Endothelial cell of umbilical vein (primary cell): Measurements from ENCODE around the gene WDFY2. TPM values are rescaled to one million over a fixed set of nuclear protein-coding genes. Genes with fewer than 3 reads are reported as not detected.

Experiments used
- BruUV-seq: library from RNA; stranded (reverse); fragments of 400-500 nt; replicated peaks from 2 replicates; lab custom pipeline; 2021; lab: Mats Ljungman, UMichigan
- CTCF ChIA-PET: fragments of 300-600, 350-600 bp; sonication (Branson Sonifier 250); formaldehyde crosslinking; loops from one replicate; lab custom pipeline; 2021; ENCODE audit warnings: antibody characterized with exemption, inconsistent platforms; lab: Charles Lee
- POLR2A ChIA-PET: fragments of 300-600, 350-600 bp; sonication (Branson Sonifier 250); formaldehyde crosslinking; loops from one replicate; lab custom pipeline; 2021; ENCODE audit warnings: antibody characterized with exemption, inconsistent platforms; lab: Charles Lee
- DNase-seq: peaks from one replicate; pipeline ENCODE4 v3.0.0-alpha.2; 2011; ENCODE audit warnings: low read depth, low spot score
- FAIRE-seq: peaks from 2 replicates; lab custom pipeline; 2011; peaks lifted over from hg19 to GRCh38; lab: Jason Lieb, UNC
- H2AFZ ChIP-seq: 2 replicates; pipeline ENCODE4 v1.6.0; 2012; ENCODE audit warnings: low read depth, low read length, control low read depth, inconsistent platforms
- H3K27ac ChIP-seq: 2 replicates; pipeline ENCODE4 v1.5.1; 2011; ENCODE audit warnings: low read depth, mild to moderate bottlenecking, control low read depth, low read length, moderate library complexity; ENCODE audit not compliant: insufficient read depth
- H3K27me3 ChIP-seq, 2 experiments: 2 replicates each; pipeline versions ENCODE4 v1.6.0 to v1.6.1; 2011; ENCODE audit warnings: low read length in 2 of 2, mixed read lengths in 1 of 2; ENCODE audit not compliant: control insufficient read depth in 2 of 2, insufficient read depth in 2 of 2
- H3K36me3 ChIP-seq, 2 experiments: 2 replicates in 1 of 2; 3 replicates in 1 of 2; pipeline ENCODE4 v1.5.1; 2011; ENCODE audit warnings: low read length in 2 of 2, mild to moderate bottlenecking in 1 of 2, moderate library complexity in 1 of 2; ENCODE audit not compliant: control insufficient read depth in 2 of 2, insufficient read depth in 2 of 2; ENCODE audit errors: extremely low read depth in 1 of 2
- H3K4me1 ChIP-seq: 3 replicates; pipeline ENCODE4 v1.5.1; 2011; ENCODE audit warnings: mild to moderate bottlenecking, low read length; ENCODE audit not compliant: control insufficient read depth, insufficient read depth; ENCODE audit errors: extremely low read depth
- H3K4me2 ChIP-seq: 2 replicates; pipeline ENCODE4 v1.6.1; 2011; ENCODE audit warnings: low read length, control low read depth, mixed read lengths; ENCODE audit not compliant: insufficient read depth
- H3K4me3 ChIP-seq, 3 experiments: fragments of 200-600 bp in 1 of 3; sonication (generic), shearing (Covaris generic) in 1 of 3; replicated peaks in 1 of 3; 2 replicates each; pipeline ENCODE4 v1.5.1; 2011 to 2016; ENCODE audit warnings: control low read depth in 3 of 3, low read length in 3 of 3, mild to moderate bottlenecking in 2 of 3, inconsistent platforms in 1 of 3, low read depth in 1 of 3, moderate library complexity in 1 of 3; ENCODE audit not compliant: insufficient read depth in 1 of 3
- H3K79me2 ChIP-seq: 2 replicates; pipeline ENCODE4 v1.6.0; 2012; ENCODE audit warnings: low read length, inconsistent platforms; ENCODE audit not compliant: control insufficient read depth, insufficient read depth
- H3K9ac ChIP-seq: replicated peaks from 2 replicates; pipeline ENCODE3; 2011; ENCODE audit warnings: low read length, control low read depth; ENCODE audit not compliant: insufficient read depth; ENCODE audit errors: extremely low read depth
- H3K9me1 ChIP-seq: replicated peaks from 3 replicates; pipeline ENCODE4 v1.6.0; 2011; ENCODE audit warnings: mild to moderate bottlenecking, low read length; ENCODE audit not compliant: control insufficient read depth, insufficient read depth; ENCODE audit errors: extremely low read depth
- H3K9me3 ChIP-seq: replicated peaks from 2 replicates; pipeline ENCODE4 v1.5.1; 2012; ENCODE audit warnings: low read length, inconsistent platforms; ENCODE audit not compliant: control insufficient read depth, insufficient read depth
- H4K20me1 ChIP-seq: replicated peaks from 2 replicates; pipeline ENCODE3; 2011; ENCODE audit warnings: mild to moderate bottlenecking, low read length; ENCODE audit not compliant: control insufficient read depth, insufficient read depth; ENCODE audit errors: extremely low read depth
- EZH2 ChIP-seq: IDR thresholded peaks from 2 replicates; pipeline ENCODE4 v1.6.1; 2012; ENCODE audit warnings: borderline replicate concordance, low read depth, mild to moderate bottlenecking, moderate library complexity, low read length, inconsistent platforms; ENCODE audit not compliant: severe bottlenecking
- FOS ChIP-seq: IDR thresholded peaks from 2 replicates; pipeline ENCODE4 v1.6.1; 2011; ENCODE audit warnings: mild to moderate bottlenecking, low read length, moderate library complexity, borderline replicate concordance; ENCODE audit not compliant: insufficient read depth
- GATA2 ChIP-seq: IDR thresholded peaks from 2 replicates; pipeline ENCODE4 v1.7.0; 2011; ENCODE audit warnings: low read depth, mild to moderate bottlenecking, moderate library complexity, mixed read lengths, low read length; ENCODE audit not compliant: insufficient read length, insufficient read depth
- JUN ChIP-seq: IDR thresholded peaks from 2 replicates; pipeline ENCODE4 v1.6.1; 2011; ENCODE audit warnings: borderline replicate concordance, low read depth; ENCODE audit not compliant: insufficient read length, insufficient read depth
- MYC ChIP-seq: IDR thresholded peaks from one replicate; pipeline ENCODE4 v1.6.1; 2011; ENCODE audit warnings: mild to moderate bottlenecking, low read depth, low read length
- POLR2A ChIP-seq: IDR thresholded peaks from 2 replicates; pipeline ENCODE4 v1.6.1; 2012; ENCODE audit warnings: low read depth, mild to moderate bottlenecking, control low read depth, low read length
- POLR2AphosphoS5 ChIP-seq: IDR thresholded peaks from 2 replicates; pipeline ENCODE4 v1.6.1; 2012; ENCODE audit warnings: low read depth, mild to moderate bottlenecking, control low read depth, low read length, moderate library complexity; ENCODE audit not compliant: insufficient read depth
- dilution Hi-C: fragments of 300-500 bp; cut with MboI; formaldehyde crosslinking; loops from one replicate; pipeline ENCODE4 v1.15.0; 2019; ENCODE audit warnings: low sequenced_read_pairs; ENCODE audit not compliant: extremely low pct_ligation_motif_present
- intact Hi-C: fragments of 100-400 bp; cut with micrococcal nuclease; formaldehyde crosslinking; loops from one replicate; pipeline ENCODE4 v1.10.0; 2022
- polyA plus RNA-seq, 4 experiments: library from polyadenylated mRNA; depleted of rRNA in 3 of 4; stranded (reverse) in 3 of 4; unstranded in 1 of 4; fragments of >200 nt; gene quantifications; 2 replicates each; pipeline versions ENCODE4 v1.2.1 to v1.2.3, GENCODE V29; 2011 to 2012; ENCODE audit warnings: missing spikeins in 1 of 4
- total RNA-seq: library from RNA; stranded (reverse); gene quantifications from 2 replicates; pipeline ENCODE4 v1.2.3, GENCODE V29; 2021
- TF ChIP-seq, protein P1 (sequence below): IDR thresholded peaks from 2 replicates; pipeline ENCODE4 v1.6.1; 2011; ENCODE audit not compliant: insufficient read depth, insufficient read length
- TF ChIP-seq, protein P2 (sequence below), 2 donors: IDR thresholded peaks; 1 replicate in 1 of 2; 2 replicates in 1 of 2; pipeline ENCODE4 v1.5.1; 2011; ENCODE audit warnings: low read length in 2 of 2, mild to moderate bottlenecking in 2 of 2, moderate library complexity in 2 of 2, control low read depth in 1 of 2, inconsistent platforms in 1 of 2, low read depth in 1 of 2; ENCODE audit not compliant: insufficient read depth in 1 of 2; ENCODE audit errors: extremely low read depth in 1 of 2

Gene WDFY2
- total and polyA plus RNA-seq, 2 donors (not counting 3 experiments of a cell fraction or from before 2014, with no cell fraction given), result 2.1 to 5.5 TPM

DNA sequence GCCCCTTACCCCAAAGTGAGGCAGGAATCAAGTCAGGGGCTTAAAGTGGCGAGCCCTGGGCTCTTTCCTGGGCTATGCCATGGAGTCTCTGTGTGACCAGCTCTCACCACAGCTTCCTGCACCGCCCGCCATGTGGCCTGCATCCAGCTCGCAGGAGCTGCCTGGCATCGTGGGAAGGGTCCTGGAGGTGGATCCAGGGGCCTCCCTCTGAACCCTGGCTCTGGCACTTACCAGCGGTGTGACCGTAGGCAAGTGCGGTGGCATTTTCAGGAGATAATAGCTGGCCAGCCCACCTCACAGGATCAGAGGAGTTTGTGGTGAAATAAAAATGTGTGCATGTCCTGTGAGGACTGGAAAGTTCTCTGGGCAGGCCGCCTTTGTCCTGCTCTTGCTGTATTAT, 193.7 kb downstream of the WDFY2 start:
- Histone ChIP-seq H3K27me3 (peaks cover 0 to 2% of the 10 kb centered on the region in 2 experiments), H3K9ac (no peak overlapping the region), H3K9me3 (no peaks in the 10 kb centered on the region), H3K4me2 (no peak overlapping the region), H2AFZ (no peak overlapping the region), H3K9me1 (no peaks in the 10 kb centered on the region), H4K20me1 (no peaks in the 10 kb centered on the region), H3K4me3 (no peak overlapping the region), H3K27ac (no peak overlapping the region), H3K79me2 (no peaks in the 10 kb centered on the region), H3K4me1 (no peaks in the 10 kb centered on the region), H3K36me3 (no peaks in the 10 kb centered on the region)
- DNase-seq, result no peak
- no TSS peak for BruUV-seq
- ChIA-PET CTCF (no interaction called here), POLR2A (no interaction called here)
- dilution Hi-C loops (no loop called here), intact Hi-C loops (no loop called here)
- FAIRE-seq, result no peak
- TF ChIP-seq POLR2AphosphoS5 (no peak), MYC (no peak), POLR2A (no peak), JUN (no peak), FOS (no peak), EZH2 (no peak), GATA2 (no peak)
- TF ChIP-seq, protein P1, sequence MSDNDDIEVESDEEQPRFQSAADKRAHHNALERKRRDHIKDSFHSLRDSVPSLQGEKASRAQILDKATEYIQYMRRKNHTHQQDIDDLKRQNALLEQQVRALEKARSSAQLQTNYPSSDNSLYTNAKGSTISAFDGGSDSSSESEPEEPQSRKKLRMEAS, result no peak
- TF ChIP-seq, protein P2, sequence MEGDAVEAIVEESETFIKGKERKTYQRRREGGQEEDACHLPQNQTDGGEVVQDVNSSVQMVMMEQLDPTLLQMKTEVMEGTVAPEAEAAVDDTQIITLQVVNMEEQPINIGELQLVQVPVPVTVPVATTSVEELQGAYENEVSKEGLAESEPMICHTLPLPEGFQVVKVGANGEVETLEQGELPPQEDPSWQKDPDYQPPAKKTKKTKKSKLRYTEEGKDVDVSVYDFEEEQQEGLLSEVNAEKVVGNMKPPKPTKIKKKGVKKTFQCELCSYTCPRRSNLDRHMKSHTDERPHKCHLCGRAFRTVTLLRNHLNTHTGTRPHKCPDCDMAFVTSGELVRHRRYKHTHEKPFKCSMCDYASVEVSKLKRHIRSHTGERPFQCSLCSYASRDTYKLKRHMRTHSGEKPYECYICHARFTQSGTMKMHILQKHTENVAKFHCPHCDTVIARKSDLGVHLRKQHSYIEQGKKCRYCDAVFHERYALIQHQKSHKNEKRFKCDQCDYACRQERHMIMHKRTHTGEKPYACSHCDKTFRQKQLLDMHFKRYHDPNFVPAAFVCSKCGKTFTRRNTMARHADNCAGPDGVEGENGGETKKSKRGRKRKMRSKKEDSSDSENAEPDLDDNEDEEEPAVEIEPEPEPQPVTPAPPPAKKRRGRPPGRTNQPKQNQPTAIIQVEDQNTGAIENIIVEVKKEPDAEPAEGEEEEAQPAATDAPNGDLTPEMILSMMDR (IDR thresholded peaks at IDR 0.05; ENCODE audit: extremely low read depth in 1 of 2, insufficient read depth in 1 of 2, low read depth in 1 of 2, low read length in 2 of 2), result no peak
